Left cardiac atrium (tissue), 4 donors: ENCODE measurements around the gene KIF15. TPM values are rescaled to one million over a fixed set of nuclear protein-coding genes. Genes with fewer than 3 reads are reported as not detected.
A peak's percentile ranks its signal among the peaks of the same experiment; 100 is the strongest.
"Not testable (repeated sequence)": the region's sequence is repeated elsewhere in the genome, so short reads cannot be mapped to it uniquely, and the experiment has no call there.

Source experiments
- ATAC-seq, 2 donors: fragments of 200-7000 bp; cut with Tn5 transposase; one replicate each; pipeline ENCODE4 v1.9.1; 2020; ENCODE audit warnings: mild to moderate bottlenecking in 2 of 2, moderate library complexity in 2 of 2
- DNase-seq: peaks from one replicate; pipeline ENCODE4 v3.0.0-alpha.2; 2020
- intact Hi-C, 2 donors: fragments of 100-400 bp; cut with DNase I; formaldehyde crosslinking; loops; one replicate each; pipeline versions ENCODE4 v1.14.1 to v1.15.1; 2022 to 2023
- total RNA-seq, 2 donors: library from RNA; stranded (reverse); fragmentation: NEBNext Ultra II Directional; extraction: Animal tissue kit (Norgen Biotek cat#: 25700); gene quantifications; one replicate each; pipeline ENCODE4 v1.2.1, GENCODE V29; 2021
- donor health status: DM: no; HTN: yes; CAD: no.
- donor health status: DM: no; HTN: yes; CAD: no; lungs with severe emphysema.
- donor health status: DM: yes; HTN: yes; CAD: no.
- donor health status: Dilated cardiomyopathy.

The KIF15 gene
- total RNA-seq, 2 donors from 2014 or later = 0.34 to 1.4 TPM

GRCh38 chr3:44816334-44816733 is 54.7 kb downstream of the KIF15 start:
- DNase-seq, ATAC-seq, intact Hi-C loops: not testable (repeated sequence)

GRCh38 chr3:44821206-44821605 is 59.6 kb downstream of the KIF15 start:
- intact Hi-C loops, ATAC-seq, DNase-seq: not testable (repeated sequence)

DNA sequence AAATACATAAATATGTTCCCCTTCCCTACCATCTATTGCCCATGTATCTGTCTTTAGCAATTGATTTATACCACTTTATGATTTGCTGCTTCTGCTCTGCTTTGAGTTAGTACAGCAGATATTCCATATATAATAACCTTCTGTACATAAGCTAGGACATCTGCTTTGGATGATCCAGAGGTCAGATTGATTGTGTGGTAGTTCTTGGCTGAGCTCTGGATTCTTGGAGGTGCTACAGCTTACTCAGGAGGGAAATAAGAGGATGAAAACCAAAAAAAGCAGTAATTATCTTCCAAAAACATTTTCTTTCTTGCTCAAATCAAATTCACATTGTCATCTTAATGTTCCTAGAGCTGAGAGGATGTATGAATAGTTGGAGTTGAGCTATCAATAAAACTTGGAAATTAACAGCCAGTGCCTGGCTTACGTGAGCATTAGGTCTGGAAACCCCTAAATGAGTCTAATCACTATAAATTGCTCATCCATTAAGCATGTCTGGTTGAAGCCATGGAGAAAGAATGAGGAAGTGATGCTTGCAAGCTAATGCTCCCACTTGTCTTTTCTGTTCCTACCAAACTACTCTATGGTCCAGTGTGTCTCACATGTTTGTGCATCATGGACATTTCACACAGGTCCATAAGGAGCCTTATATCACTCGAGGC is 63.8 kb downstream of the KIF15 start:
- intact Hi-C loops = no loop called here
- no peak for DNase-seq
- ATAC-seq = no peak

DNA sequence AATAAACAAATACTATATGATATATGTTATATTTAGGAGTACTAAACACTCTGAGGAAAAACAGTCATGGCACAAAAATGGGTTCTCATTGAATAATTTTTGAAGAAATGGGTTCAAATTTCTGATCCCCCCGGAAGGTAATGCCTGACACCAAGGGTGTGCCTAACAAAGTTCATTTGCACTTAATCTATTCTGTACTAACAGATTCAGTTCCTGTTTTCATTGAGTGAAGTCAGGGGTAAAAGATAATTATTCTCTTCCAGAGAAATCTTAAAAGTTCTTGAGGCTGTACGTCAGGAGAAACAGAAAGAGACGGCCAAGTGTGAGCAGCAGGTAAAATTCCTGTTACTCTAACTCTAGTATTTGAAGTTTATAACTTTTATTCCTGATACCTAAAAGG is 65.6 kb downstream of the KIF15 start:
- no peak for ATAC-seq

GRCh38 chr3:44831232-44831631 is 69.6 kb downstream of the KIF15 start:
- intact Hi-C loops = no loop called here
- no peak for ATAC-seq
- DNase-seq = no peak

More for the DNA sequence above, 65.6 kb downstream of the KIF15 start:
- DNase-seq = no peak
- intact Hi-C loops = no loop called here

DNA sequence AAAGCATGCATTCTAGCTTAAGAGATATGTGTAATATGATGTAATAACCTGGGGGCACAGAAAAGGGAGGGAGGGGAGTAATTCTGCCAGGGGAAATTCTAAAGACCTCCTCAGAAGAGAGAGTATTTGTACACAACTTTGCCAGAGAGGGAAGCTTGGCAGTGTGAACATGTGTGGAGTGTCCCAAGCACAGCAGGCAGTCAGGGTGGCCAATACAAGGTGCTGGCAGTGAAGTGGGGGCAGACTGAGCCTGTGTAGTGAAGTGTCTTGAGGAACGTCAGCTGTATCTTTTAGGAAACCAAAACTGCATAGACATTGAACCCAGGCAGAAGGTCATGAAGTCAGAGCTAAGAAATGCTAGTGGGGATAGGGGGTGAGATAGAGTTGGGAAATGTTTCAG is 70.4 kb downstream of the KIF15 start:
- intact Hi-C loops = no loop called here
- no peak for DNase-seq
- ATAC-seq = no peak

GRCh38 chr3:44832965-44833364 is 71.4 kb downstream of the KIF15 start:
- no peak for ATAC-seq
- DNase-seq = no peak
- intact Hi-C loops = no loop called here

DNA sequence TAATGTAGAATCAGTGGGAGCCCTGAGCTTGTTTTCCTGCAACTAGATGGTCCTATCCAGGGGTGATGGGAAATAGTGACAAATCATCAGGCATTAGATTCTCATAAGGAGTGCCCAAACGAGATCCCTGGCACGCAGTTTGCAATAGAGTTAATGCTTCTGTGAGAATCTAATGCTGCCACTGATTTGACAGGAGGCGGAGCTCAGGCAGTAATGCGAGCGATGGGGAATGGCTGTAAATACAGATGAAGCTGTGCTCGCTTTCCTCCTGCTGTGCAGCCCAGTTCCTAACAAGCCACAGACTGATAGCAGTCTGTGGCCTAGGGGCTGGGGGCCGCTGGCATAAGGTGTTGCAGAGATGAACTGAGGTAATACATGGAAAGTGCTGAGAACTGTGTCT is 71.8 kb downstream of the KIF15 start:
- DNase-seq (no peak), ATAC-seq (no peak)
- intact Hi-C loops = no loop called here

DNA sequence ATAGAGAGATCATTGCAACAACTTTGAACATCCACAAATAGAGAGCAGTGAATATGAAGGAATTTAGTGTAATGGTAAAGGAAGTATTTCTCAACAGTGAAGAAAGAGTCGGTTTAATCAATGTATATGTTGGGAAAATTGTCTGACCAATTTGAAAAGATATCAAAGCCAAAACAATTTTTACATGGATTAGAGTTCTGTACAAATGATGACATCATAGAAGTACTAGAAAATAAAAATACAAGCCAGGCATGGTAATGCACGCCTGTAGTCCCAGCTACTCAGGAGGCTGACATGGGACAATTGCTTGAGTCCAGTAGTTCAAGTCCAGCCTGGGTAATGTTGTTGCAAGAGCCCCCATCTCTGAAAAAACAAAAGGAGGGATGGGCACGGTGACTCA is 74.1 kb downstream of the KIF15 start:
- intact Hi-C loops = no loop called here
- DNase-seq (no peak), ATAC-seq (no peak)

DNA sequence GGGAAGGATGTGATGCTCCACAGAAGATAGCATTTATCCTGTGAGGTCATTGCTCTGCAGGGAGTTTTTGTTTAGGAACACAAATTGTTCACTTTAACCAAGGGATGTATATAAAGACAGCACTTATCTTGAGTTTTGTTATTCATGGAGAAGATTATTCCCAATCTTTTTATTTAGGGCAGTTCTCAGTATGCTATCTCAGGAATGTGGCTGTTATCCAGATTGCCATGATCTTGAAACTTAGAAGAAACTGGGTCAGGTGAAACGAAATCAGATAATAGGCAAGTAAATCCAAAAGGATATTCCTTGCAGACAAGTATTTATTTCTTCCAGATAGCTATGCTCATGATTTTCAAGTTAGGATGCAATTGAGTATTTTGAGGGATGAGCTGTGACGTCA is 80.8 kb downstream of the KIF15 start:
- ATAC-seq (no peak), DNase-seq (no peak)
- intact Hi-C loops = no loop called here

GRCh38 chr3:44845528-44846520 is 84.2 kb downstream of the KIF15 start:
- DNase-seq (peak; percentile 40), ATAC-seq (peak; percentile 98)
- intact Hi-C loops = no loop called here

DNA sequence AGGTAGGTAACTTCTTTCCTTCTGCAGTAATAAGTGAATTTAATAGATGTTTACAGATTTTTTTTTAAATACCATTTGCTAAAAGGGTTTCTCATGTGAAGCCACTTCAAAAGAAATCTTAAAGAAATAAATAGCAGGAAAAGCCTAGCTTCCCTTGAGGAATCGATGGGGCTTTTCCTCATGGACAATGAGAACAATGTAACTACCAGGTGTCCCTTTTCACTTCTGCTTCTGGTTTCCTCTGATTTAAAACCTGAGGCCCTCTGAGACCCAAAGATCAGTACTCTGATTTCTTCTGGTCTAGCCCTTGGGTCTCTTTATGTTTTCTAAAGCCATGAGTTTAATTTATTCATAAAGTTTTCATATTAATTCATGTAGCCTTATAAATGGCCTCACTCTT is 87.0 kb downstream of the KIF15 start:
- intact Hi-C loops = no loop called here
- ATAC-seq (no peak), DNase-seq (no peak)

DNA sequence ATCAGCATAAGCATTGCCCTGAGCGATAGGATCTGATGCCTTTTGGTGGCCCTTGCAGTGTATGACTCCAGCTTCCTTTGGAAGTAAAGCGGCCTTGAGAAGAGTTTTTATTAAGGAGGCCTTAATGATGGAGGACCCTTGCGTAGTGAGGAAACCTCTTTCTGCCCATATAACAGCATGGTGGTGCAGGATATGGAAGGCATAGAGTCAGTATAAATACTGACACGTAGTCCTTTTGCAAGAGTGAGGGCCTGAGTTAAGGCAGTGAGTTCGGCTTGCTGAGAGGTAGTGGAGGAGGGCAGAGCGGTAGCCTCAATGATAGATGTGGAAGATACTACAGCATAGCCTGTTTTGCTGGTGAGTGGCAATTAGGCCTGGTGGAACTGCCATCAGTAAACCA is 95.1 kb downstream of the KIF15 start:
- DNase-seq, ATAC-seq, intact Hi-C loops: not testable (repeated sequence)

- intact Hi-C loops = no loop called here
- DNase-seq (no peak), ATAC-seq (no peak)
Observed at GRCh38 chr3:44860117-44860516, 98.5 kb downstream of the KIF15 start.

- ATAC-seq (peak; percentile 98 to 99), DNase-seq (peak; percentile 94)
- intact Hi-C loops = no loop called here
Observed at GRCh38 chr3:44861412-44862225, 100.0 kb downstream of the KIF15 start, which contains the start of gene TMEM42. TSS of gene TMEM42 (plus strand) at chr3:44861912. CDS start at chr3:44861925, 13 bp downstream.

- intact Hi-C loops = no loop called here
- ATAC-seq (no peak), DNase-seq (peak; percentile 38)
Observed at GRCh38 chr3:44862226-44862637, 100.6 kb downstream of the KIF15 start.

- intact Hi-C loops = no loop called here
- ATAC-seq (no peak), DNase-seq (no peak)
Observed at GRCh38 chr3:44865272-44866035, 103.9 kb downstream of the KIF15 start.

GRCh38 chr3:44867421-44868111 is 106.0 kb downstream of the KIF15 start:
- ATAC-seq = no peak

More at GRCh38 chr3:44867421-44868111, 106.0 kb downstream of the KIF15 start:
- intact Hi-C loops = no loop called here
- DNase-seq = no peak
